GM06990 (cell line): ENCODE data around the gene C3orf20.

Source experiments
- DNase-seq: peaks from one replicate; pipeline ENCODE4 v3.0.0-alpha.2; 2011; ENCODE audit not compliant: insufficient read length; ENCODE audit errors: extremely low read depth
- H3K27me3 ChIP-seq: replicated peaks from 2 replicates; pipeline ENCODE4 v1.6.0; 2011; ENCODE audit warnings: low read length; ENCODE audit not compliant: control insufficient read depth, insufficient read depth
- H3K36me3 ChIP-seq: 2 replicates; pipeline ENCODE4 v1.5.1; 2011; ENCODE audit warnings: low read length; ENCODE audit not compliant: control insufficient read depth, insufficient read depth
- H3K4me3 ChIP-seq: replicated peaks from 2 replicates; pipeline ENCODE4 v1.5.1; 2011; ENCODE audit warnings: low read depth, mild to moderate bottlenecking, control low read depth, low read length
- CTCF ChIP-seq: IDR thresholded peaks from 2 replicates; pipeline ENCODE4 v1.5.1; 2011; ENCODE audit warnings: low read length, control low read depth, mild to moderate bottlenecking, inconsistent platforms; ENCODE audit not compliant: insufficient read depth, poor library complexity, severe bottlenecking

C3orf20 gene

DNA sequence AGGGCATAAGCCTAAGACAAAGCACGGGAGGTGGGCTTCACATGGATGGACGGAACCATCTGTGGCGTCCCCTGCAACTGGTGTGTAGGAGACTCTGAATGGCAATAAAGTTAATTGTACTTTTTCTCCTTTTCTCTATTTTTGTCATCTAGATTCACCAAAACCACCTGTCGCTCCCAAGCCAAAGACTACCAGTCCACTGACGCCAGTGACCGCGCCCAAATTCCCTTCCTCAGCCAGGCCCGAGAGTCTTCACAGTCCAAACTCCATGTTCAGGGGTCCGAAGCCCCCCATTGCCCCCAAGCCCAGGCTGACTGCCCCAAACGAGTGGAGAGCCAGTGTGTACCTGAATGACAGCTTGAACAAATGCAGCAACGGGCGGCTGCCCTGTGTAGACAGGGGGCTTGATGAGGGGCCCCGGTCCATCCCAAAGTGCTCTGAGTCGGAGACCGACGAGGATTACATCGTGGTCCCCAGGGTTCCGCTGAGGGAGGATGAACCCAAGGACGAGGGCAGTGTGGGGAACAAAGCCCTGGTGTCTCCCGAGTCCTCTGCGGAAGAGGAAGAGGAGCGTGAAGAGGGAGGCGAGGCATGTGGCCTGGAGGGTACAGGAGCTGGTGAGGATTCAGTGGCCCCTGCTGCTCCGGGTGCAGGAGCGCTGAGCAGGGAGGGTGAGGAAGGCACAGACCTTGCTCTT is 144.0 kb downstream of the C3orf20 start, which contains the start of gene FGD5:
FGD5 (plus strand) TSS at position 159 of the 697 bp plus-strand sequence; CDS start at position 269, 110 bp downstream.
- DNase-seq = no peak
- no peak within 1 kb of the TSS for H3K4me3 ChIP-seq
- peaks cover 2% of the 10 kb centered on the region for H3K27me3 ChIP-seq
- no peak for TF ChIP-seq CTCF
- H3K36me3 ChIP-seq = no peaks in the 10 kb centered on the region

DNA sequence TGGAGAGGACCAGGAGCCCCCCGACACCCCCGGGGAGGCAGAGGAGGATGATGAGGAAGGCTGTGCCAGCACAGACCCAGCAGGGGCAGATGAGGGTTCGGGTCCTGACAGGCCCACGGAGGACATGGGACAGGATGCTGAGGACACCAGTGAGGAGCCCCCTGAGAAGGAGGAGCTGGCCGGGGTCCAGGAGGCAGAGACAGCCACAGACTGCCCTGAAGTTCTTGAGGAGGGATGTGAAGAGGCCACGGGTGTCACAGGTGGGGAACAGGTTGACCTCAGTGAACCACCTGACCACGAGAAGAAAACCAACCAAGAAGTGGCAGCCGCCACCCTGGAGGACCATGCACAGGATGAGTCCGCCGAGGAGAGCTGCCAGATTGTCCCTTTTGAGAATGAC is 144.7 kb downstream of the C3orf20 start:
- Histone ChIP-seq H3K4me3 (no peak overlapping the region), H3K36me3 (no peaks in the 10 kb centered on the region), H3K27me3 (peaks cover 2% of the 10 kb centered on the region)
- no peak for TF ChIP-seq CTCF
- no peak for DNase-seq

DNA sequence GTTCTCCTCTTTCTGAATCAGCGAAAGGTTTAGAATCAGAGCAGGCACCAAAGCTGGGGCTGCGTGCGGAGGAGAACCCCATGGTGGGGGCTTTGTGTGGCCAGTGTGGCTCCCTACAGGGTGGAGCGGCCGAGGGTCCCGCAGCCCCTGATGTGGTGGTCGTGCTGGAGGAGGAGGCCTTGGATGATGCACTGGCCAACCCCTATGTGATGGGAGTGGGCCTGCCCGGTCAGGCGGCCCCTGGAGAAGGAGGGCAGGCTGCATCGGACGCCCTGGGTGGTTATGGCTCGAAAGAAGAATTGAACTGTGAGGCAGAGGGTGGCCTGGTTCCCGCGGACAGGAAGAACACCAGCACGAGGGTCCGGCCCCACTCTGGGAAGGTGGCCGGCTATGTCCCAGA is 145.2 kb downstream of the C3orf20 start:
- Histone ChIP-seq H3K4me3 (no peak overlapping the region), H3K27me3 (peaks cover 2% of the 10 kb centered on the region), H3K36me3 (no peaks in the 10 kb centered on the region)
- TF ChIP-seq CTCF = no peak
- DNase-seq = no peak

- Histone ChIP-seq H3K36me3 (no peaks in the 10 kb centered on the region), H3K4me3 (no peak overlapping the region), H3K27me3 (peaks cover 2% of the 10 kb centered on the region)
- TF ChIP-seq CTCF = no peak
- no peak for DNase-seq
These were observed 146.2 kb downstream of the C3orf20 start for GRCh38 chr3:14821151-14821550.

DNA sequence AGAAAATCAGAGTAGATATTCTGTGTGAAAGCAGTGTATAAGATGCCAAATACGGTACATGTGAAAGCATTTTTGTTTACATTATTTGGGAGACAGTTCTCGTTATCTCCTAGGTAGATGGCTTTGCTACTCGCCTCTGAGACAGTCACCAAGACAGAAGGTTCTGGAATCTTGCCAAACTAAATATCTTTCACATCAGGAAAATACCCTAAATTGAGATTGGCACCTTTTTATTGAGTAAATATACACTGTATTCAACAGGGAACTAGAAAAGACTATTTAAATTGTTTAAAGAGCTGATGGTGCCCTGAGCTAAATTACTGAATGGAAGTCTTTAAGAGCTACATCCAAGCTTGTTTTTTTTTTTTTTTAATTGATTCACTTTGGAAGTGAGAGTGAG is 147.2 kb downstream of the C3orf20 start:
- TF ChIP-seq CTCF = no peak
- Histone ChIP-seq H3K36me3 (no peaks in the 10 kb centered on the region), H3K27me3 (peaks cover 2% of the 10 kb centered on the region), H3K4me3 (no peak overlapping the region)
- no peak for DNase-seq
